Neural progenitor cell (in vitro differentiated cells): ENCODE measurements around the gene GATAD2B.

Experiments used
- EZH2 ChIP-seq: fragments of 200-600 bp; sonication (generic); IDR thresholded peaks from 2 replicates; pipeline ENCODE4 v1.6.1; 2017; ENCODE audit warnings: antibody characterized with exemption, mild to moderate bottlenecking, moderate library complexity
- EZH2phosphoT487 ChIP-seq: fragments of 200-600 bp; sonication (generic); IDR thresholded peaks from 2 replicates; pipeline ENCODE4 v1.6.1; 2017; ENCODE audit warnings: antibody characterized with exemption
- TF ChIP-seq, protein P1 (sequence below): fragments of 200-600 bp; sonication (generic); IDR thresholded peaks from 2 replicates; pipeline ENCODE4 v1.5.1; 2017; ENCODE audit warnings: antibody characterized with exemption, mild to moderate bottlenecking

DNA sequence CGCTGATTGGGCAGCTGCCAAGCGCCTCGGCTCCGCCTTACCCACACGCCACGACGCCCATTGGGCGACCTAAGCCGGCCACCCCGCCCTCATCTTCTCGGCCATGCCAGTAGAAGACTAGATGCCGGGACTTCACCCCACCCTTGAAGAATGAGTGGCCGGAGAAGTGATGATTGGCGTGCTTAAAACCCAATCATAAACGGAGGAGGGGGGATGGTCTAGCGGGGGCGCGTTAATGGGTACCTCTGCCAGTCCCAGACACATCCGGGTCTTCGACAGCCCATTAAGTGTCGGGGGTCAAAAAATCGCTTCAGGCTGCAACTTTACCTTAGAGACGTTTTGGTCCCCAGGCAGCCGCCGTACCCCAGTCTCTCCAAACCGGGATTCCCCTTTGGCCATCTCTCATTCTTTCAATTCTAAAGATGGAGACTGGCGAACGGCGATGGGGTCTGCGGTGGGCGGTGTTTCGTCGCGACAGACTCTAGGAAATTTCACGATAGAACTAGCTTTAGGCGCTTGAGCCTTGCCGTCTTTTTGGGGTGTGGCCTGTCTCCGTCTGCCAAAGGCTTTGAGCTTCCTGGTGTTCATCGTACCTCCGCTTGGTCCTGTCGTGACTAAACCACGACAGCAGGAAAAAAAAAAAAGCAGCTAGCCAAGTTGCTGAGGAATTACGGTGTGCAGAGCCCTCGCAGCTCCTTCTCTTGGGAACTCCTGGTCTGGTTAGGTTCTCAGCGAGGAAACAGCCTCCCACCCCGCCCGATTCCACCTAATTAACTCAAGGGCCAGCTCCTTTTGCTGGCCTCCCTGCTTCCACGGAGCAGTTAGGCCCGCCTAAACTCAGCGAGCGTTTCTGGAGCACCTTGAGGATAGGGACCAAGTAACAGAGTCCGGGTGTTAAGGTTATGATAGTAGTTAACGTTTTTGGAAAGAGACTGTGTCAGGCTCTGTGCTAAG is at the start of gene GATAD2B:
- TF ChIP-seq, protein P1, sequence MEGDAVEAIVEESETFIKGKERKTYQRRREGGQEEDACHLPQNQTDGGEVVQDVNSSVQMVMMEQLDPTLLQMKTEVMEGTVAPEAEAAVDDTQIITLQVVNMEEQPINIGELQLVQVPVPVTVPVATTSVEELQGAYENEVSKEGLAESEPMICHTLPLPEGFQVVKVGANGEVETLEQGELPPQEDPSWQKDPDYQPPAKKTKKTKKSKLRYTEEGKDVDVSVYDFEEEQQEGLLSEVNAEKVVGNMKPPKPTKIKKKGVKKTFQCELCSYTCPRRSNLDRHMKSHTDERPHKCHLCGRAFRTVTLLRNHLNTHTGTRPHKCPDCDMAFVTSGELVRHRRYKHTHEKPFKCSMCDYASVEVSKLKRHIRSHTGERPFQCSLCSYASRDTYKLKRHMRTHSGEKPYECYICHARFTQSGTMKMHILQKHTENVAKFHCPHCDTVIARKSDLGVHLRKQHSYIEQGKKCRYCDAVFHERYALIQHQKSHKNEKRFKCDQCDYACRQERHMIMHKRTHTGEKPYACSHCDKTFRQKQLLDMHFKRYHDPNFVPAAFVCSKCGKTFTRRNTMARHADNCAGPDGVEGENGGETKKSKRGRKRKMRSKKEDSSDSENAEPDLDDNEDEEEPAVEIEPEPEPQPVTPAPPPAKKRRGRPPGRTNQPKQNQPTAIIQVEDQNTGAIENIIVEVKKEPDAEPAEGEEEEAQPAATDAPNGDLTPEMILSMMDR = no peak
- no peak for TF ChIP-seq EZH2
- no peak for TF ChIP-seq EZH2phosphoT487
